HG02973 (cell line): ENCODE measurements around the gene RUVBL2.
"Not testable (repeated sequence)": the region's sequence is repeated elsewhere in the genome, so short reads cannot be mapped to it uniquely, and the experiment has no call there.

Experiments used
- ATAC-seq: cut with Tn5 transposase; IDR thresholded peaks from one replicate; pipeline ENCODE4 v1.9.1; 2021; ENCODE audit warnings: moderate library complexity; ENCODE audit not compliant: unreplicated experiment

The RUVBL2 gene

DNA sequence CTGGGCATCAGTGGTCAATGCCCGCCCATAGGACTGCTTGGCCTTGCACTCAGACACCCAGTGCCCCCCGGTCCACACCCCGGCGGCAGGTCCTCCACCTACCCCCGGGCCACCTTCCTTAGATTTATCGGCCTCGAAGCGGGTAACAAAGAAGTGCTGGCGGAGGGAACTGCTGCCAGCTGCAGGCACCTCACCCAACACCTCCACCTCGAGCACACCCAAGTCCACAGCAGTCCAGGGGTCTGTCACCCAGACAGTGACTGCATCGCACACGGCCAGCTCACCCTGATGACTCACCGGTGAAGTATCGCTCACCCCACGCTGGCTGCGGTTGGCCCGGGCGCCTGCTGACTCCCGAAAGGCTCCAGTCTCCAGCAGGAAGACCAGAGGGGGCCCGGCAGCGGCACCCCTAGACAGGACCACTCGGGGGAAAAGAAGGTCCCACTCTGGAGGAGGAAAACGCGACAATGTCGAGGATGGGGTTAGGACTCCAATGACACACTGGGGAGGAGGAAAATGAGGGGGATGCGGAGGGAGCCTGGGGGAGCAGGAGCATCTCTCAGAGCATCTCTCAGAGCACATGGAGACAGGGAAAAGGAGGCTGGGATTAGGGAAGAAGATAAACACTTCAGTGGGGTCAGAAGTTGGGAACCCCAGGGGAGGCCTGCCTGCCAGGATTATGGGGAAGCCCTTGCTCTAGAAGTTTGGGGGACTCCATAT is 45.0 kb downstream of the RUVBL2 start:
- not testable (repeated sequence) for ATAC-seq

DNA sequence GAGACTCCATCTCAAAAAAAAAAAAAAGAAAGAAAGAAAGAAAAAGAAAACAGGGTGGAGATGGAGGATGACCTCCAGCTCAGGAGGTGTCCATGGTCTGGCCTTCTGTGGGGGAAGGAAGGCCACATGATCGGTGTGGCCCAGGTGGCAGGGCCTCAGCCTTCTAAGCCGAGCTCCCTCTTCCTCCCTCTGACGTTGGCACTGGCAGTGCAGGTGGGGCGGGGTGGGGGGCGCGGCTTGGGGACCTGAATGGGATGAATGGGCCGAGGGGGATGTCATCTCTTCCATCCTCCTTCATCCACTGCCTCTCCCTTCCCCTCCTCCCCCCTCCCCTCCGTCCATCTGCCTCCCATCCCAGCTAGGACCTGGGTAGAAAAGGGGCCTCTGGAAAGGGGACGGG is 46.0 kb downstream of the RUVBL2 start:
- not testable (repeated sequence) for ATAC-seq

DNA sequence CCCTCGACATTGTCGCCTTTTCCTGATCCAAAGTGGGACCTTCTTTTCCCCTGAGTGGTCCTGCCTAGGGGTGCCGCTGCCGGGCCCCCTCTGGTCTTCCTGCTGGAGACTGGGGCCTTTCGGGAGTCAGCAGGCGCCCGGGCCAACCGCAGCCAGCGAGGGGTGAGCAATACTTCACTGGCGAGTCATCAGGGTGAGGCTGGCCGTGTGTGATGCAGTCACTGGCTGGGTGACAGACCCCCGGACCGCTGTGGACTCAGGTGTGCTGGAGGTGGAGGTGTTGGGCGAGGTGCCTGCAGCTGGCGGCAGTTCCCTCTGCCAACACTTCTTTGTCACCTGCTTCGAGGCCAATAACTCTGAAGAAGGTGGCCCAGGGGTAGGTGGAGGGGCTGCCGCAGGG is 48.5 kb downstream of the RUVBL2 start:
- ATAC-seq, result no peak

DNA sequence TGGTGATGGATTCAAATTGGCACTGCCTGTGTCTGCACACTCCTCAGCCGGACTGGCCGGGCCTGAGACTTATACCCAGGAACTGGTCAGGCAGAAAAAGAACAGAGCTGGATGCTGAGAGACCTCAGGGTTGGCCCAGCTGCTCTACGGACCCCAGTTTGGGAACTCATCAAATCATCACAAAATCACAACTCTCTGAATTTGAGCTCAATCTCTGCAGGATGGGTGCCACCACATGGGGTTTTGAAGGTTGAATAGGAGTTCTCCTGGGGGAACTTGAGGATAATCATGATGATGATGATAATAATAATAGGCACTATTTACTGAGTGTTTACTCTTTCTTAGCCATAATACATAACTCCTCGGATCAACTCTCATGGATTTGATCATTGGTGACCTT is 49.0 kb downstream of the RUVBL2 start:
- not testable (repeated sequence) for ATAC-seq

DNA sequence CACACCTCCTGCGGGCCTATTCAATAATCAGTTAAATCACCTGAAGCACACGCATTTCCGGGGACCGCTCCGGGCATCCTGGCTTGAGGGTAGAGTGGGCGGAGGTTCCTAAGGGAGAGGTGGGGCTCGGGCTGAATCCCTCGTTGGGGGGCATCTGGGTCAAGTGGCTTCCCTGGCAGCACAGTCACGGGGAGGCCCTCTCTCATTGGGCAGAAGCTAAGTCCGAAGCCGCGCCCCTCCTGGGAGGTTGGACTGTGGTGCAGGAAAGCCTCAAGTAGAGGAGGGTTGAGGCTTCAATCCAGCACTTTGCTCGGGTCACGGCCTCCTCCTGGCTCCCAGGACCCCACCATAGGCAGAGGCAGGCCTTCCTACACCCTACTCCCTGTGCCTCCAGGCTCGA is 49.9 kb downstream of the RUVBL2 start, which contains the start of gene CGB5:
Gene CGB5 (plus strand): TSS at position 301 of the 400 bp plus-strand sequence. CDS start 362 bp downstream, outside the sequence.
- not testable (repeated sequence) for ATAC-seq

DNA sequence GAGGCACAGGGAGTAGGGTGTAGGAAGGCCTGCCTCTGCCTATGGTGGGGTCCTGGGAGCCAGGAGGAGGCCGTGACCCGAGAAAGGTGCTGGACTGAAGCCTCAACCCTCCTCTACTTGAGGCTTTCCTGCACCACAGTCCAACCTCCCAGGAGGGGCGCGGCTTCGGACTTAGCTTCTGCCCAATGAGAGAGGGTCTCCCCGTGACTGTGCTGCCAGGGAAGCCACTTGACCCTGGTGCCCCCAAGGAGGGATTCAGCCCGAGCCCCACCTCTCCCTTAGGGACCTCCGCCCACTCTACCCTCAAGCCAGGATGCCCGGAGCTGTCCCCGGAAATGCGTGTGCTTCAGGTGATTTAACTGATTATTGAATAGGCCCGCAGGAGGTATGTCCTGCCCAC is 55.3 kb downstream of the RUVBL2 start, which contains the start of gene CGB8:
Gene CGB8 (minus strand): TSS at position 101 of the 400 bp plus-strand sequence. CDS start 372 bp downstream, outside the sequence.
- ATAC-seq, result not testable (repeated sequence)

DNA sequence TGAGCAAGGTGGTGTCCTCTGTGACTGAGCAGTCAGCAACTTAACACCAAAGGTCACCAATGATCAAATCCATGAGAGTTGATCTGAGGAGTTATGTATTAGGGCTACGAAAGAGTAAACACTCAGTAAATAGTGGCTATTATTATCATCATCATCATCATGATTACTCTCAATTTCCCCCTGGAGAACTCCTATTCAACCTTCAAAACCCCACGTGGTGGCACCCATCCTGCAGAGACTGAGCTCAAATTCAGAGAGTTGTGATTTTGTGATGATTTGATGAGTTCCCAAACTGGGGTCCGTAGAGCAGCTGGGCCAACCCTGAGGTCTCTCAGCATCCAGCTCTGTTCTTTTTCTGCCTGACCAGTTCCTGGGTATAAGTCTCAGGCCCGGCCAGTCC is 56.1 kb downstream of the RUVBL2 start:
- ATAC-seq, result not testable (repeated sequence)

DNA sequence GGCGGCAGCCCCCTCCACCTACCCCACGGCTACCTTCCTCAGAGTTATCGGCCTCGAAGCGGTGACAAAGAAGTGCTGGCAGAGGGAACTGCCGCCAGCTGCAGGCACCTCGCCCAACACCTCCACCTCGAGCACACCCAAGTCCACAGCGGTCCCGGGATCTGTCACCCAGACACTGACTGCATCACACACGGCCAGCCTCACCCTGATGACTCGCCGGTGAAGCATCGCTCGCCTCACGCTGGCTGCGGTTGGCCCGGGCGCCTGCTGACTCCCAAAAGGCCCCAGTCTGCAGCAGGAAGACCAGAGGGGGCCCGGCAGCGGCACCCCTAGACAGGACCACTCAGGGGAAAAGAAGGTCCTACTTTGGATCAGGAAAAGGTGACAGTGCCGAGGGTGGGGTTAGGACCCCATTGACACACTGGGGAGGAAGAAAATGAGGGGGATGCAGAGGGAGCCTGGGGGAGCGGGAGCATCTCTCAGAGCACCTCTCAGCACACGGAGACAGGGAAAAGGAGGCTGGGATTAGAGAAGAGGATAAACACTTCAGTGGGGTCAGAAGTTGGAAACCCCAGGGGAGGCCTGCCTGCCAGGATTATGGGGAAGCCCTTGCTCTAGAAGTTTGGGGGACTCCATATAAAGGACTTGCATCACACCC is 56.8 kb downstream of the RUVBL2 start:
- ATAC-seq, result not testable (repeated sequence)

DNA sequence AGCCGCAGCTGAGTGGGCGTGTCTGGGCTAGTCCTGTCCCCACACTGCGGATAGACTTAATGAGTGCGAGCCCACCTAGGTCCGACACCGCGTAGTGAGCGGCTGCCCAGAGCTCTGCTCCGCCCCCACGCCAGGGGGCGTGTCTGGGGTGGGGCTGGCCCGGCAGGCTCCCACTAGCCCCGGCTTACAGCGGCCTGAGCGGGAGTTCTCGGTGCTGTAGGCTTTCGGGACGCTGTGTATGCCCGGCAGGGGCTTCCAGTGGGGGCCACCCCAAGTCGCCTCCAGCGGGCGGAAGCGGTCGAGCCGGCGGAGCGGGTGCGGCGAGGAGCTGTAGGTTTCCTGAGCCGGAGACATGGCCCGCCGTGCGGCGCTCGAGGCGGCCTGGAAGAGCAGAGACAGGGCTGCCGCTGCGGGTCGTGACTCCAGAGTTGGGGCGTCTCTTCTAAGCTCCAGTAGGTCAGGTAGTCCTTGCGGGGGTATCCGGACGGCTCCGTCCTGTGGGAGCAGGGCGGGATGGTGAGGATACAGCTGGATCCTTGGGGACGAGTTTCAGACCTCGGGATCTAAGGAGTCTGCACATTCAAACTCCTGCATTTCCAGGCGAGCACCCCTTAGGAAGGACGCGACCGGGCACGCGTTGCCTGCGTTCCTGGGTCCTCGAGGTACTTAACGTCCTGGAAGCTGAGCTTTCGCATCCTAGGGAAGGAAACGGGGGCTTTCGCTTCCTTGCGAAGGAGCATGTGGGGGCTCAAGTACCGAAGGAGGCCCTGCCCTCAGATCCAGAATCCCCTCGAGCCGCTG is 62.6 kb downstream of the RUVBL2 start:
- no peak for ATAC-seq

DNA sequence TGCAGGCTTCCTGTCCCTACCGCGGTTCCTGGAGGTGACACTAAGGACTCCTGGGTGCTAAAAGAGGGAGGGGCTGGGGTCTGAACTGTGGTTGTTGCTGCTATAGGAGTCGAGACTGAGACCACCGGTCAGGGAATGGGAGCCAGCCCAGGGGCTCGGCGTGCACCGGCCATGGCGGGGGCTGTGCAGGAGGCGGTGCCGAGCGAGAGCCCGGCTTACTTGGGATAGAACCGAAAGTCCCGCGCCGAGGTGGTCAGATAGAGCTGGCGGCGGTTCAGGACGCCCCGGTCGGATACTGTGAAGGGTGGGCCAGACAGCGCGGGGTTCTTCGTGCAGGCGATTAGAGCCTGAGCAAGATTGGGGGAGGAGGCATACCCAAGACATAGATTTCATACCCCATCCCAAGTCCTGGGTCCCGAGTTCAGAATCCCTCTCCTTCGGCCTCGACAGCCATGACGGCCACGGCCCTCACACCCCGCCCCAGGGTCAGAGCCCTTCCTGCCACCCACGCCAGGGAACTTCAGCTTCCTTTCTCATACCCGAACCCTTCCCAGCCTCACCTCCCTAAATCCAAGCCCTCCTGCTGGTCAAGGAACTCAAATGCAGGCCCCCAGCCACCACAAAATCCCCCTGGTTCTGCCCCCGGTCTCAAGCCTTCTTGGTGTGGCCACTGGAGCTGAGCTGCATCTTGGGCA is 63.4 kb downstream of the RUVBL2 start:
- not testable (repeated sequence) for ATAC-seq

DNA sequence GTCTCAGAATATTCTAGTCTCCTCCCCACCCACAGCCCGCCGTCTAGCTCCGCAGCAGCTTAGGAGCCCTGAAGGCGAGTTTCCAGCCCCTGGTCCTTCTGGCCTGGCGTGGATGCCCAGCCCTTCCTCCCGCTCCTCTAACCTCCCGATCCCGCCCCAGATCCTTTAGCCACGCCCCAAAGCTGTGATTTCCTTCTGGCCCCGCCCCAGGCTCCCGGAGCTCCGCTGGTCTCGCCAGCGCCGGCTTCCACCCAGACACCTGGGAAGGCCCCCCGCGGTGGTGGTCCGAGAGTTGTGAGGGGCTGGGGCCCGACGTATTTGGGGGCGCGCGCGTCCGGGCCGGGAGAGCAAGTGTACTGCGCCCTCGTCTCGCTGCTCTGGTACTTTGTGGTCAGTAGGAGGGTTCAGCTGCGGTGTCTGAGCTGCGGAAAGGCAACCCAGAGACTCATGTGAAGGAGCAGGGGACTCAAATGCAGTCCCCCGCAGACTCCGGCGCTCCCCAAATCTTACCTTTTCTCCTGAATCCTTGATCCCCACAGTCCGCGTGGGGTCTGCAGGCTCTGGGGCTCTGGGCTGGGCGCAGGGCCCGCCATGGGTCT is 64.0 kb downstream of the RUVBL2 start, which contains the start of gene CGB7:
Gene CGB7 (minus strand): TSS at position 114 of the 599 bp plus-strand sequence. CDS start 2,374 bp downstream, outside the sequence.
- ATAC-seq, result no peak

DNA sequence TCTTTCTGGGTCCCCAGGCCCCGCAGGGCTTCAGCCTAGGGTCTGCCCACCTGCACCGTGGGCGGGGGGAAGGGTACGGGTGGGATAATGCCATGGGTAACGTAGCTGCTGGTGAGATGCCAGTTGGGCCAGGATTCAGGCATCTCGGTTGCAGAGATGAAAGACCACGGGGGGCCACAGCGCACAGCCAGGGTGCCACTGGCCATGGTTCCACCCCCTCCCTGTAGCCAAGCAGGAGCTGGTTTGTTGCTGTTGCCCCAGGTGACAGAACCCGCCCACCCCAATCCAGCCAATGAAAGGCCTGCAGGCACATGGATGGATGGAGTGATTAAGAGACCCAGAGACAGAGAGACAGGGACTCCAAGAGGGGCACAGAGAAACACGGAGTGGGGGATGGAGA is 64.9 kb downstream of the RUVBL2 start:
- ATAC-seq, result no peak

DNA sequence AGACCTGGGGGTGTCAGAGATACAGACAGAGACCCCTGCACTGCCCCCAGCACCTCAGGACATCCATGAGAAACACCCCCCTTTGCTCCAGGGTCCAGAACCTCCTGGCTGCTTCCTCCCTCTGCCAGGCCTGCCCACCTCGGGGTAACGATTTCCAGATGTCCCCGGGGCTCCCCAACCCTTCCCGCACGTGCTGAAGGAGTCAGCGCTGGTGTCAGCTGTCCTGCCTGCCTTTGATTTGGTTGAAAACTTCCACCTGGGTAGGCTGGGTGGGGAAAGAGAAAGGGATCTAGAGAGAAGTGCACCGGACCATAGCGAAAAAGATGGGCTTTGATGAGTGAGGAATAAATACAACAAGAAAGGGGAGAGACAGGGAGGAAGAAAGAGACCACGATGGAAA is 65.4 kb downstream of the RUVBL2 start:
- ATAC-seq, result no peak

DNA sequence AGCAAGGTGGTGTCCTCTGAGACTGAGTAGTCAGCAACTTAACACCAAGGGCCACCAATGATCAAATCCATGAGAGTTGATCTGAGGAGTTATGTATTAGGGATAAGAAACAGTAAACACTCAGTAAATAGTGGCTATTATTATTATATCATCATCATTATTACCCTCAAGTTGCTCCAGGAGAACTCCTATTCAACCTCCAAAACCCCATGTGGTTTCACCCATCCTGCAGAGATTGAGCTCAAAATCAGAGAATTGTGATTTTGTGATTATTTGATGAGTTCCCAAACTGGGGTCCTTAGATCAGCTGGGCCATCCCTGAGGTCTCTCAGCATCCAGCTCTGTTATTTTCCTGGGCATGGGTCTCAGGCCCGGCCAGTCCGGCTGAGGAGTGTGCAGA is 67.3 kb downstream of the RUVBL2 start:
- ATAC-seq, result no peak

DNA sequence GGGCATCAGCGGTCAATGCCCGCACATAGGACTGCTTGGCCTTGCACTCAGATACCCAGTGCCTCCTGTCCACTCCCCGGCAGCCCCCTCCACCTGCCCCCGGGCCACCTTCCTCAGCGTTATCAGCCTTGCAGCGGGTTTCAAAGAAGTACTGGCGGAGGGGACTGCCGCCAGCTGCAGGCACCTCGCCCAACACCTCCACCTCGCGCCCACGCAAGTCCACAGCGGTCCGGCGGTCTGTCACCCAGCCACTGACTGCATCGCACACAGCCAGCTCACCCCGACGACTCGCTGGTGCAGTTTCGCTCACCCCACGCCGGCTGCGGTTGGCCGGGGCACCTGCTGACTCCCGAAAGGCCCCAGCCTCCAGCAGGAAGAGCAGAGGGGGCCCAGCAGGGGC is 67.8 kb downstream of the RUVBL2 start:
- no peak for ATAC-seq

DNA sequence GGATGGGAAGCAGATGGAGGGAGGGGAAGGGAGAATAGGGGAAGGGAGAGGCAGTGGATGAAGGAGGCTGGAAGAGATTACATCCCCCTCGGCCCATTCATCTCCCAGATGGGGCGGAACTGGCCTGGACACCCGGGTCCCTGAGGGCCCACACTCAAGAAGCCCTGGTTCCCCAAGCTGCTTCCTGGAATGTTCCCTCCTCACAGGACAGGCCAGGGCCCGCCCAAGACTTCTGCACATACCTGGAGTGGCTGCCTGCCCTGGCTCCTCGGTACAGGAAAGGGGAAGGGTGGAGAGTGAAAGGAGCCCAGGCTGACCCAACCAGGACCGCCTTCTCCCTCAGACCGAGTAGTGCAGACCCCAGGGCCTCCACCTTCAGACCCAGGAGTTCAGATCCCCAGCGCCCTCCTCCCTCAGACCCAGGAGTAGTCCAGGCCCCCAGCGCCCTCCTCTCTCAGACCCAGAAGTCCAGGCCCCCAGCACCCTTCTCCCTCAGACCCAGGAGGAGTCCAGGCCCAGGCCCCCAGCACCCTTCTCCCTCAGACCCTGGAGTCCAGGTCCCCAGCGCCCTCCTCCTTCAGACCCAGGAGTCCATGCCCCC is 70.4 kb downstream of the RUVBL2 start:
- ATAC-seq, result no peak

DNA sequence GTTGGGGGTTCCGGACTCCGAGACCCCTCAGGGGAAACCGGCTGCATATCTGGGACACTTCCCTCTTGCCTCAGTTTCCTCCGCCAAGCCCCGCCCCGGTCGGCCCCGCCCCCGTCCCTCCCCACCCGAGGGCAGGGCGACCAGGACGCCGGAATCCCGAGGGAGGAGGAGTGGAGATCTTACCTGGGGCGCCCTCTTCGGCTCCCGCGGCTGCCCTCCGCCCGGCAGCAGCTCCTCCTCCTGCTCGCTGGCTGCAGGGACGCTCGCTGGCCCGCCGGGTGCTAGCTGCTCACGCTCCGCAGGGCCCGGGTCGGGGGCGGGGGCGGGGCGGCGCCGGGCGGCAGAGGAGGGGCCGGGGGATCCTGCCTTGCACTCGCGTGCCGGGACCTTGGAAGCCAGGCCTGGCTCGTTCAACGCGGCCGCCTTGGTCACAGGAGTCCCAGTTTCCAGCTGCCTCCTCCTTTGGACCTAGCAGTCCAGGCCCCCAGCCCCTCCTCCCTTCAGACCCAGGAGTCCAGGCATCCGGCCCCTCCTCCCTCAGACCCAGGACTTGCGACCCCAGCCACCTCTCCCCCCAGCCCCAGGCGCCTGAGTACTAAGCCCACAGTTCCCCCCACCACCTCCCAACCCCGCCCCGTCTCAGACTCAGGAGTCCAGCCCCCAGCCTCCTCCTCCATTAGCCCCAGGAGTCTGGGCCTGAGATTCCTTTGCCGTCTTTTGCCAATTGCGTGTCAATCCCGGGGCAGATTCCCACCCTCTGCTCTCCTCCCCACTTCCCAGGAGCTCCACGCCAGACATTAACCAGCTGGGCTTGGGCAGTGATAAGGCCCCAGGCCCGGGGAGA is 71.3 kb downstream of the RUVBL2 start, which contains the start of gene NTF4:
Gene NTF4 (minus strand): TSS at position 51 of the 844 bp plus-strand sequence. CDS start 2,821 bp downstream, outside the sequence.
- ATAC-seq, result no peak
